ENCODE results near the gene INHBB.
"Not testable (repeated sequence)": the region's sequence is repeated elsewhere in the genome, so short reads cannot be mapped to it uniquely, and the experiment has no call there.

The INHBB gene

DNA sequence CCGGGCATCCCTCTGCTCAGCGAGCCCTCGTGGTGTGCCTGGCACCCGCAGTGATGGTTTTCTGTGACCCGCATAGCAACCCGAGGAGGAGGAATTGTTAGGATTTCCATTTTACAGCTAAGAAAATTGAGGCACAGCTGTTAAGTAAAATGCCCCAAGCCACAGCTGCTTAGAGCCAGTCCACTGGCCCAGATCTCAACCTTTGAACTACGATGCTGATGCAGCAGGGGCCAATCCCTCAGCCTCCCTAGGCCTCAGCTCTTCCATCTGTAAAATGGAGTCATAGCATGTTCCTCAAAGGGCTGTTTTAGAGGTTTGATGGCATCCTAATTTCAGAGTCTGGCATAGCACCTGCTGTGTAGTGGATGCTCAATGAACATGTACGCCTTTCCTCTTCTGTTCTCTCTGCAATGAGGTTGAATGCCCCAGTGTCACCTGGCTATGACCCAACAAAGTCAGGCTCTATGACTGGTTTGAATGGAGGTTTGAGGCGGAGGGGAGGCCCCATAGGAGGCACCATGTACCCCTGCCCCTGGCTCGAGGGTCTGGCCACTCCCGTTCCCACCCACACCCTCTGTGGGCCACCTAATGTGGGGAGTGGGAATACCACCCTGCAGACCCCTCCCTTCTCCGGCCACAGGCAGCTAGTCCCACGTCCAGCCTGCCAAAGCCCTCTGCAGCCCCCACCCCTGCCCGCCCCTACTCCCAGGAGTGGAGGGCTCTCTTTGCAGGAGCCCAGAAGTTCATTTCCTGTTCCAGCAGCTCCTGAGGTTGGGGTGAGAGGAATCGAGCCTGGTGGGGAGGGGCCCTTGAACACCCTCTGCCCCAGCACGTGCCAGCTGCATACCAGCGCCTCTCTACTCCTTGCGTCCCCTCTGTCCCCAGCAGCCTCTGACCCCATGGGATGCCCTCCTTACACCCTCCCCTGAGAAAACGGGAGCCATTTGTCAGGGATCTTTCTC, 31.0 kb downstream of the INHBB start:
- no peak for DNase-seq (ENCODE audit: low read depth in 2 of 3, low spot score in 2 of 3)

DNA sequence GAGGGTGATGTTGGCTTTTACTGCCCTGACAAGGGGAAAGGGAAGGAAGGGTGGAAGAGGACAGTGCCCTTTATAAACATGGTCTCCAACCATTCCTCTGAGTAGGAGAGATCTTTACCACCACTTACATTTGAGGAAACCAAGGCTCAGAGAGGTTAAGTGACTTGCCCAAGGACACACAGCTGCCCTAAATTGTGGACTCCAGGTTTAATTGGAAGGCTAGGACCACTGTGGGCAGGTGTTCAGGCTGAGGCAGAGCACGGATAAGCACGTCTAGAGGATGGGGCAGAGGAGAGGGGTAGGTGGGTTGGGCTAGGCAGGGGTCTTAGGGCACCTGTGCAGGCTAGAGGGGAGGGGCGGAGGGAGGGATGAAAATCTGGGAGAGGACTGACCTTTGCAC, 32.7 kb downstream of the INHBB start:
- no peak for DNase-seq (ENCODE audit: low read depth in 2 of 3, low spot score in 2 of 3)

GRCh38 chr2:120379916-120380893, 34.3 kb downstream of the INHBB start:
- no peak for DNase-seq (ENCODE audit: low read depth in 2 of 3, low spot score in 2 of 3)

GRCh38 chr2:120381192-120381591, 35.3 kb downstream of the INHBB start:
- DNase-seq (ENCODE audit: low read depth in 2 of 3, low spot score in 2 of 3) = no peak

- no peak for DNase-seq (ENCODE audit: low read depth in 2 of 3, low spot score in 2 of 3)
Measured at GRCh38 chr2:120381661-120382060, 35.7 kb downstream of the INHBB start.

DNA sequence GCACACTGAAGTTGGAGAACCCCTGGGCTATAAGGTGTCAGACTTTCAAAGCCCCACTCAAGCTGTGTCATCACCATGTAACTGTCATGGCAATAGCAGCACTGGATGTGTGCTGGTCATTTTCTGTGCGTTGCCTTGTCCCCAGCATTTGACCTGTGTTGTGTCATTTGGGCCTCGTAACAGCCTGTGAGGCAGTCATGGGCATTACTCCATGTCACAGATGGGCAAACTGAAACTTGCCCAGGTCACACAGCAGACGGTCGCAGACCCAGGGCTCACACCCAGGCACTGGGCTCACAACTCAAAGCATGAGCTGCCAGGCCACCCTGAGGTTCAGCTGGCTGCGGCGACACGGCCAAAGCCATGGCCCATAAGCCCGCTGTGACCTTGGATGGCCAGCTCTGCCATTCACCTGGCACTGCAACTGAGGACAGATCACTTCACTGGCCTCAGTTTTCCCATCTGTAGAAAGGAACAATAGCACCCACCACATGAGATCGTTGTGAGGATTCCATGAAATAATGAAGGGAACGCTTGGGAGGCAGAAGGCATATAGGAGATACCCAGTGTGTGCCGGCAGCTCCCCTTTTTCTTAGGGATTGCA, 36.7 kb downstream of the INHBB start:
- no peak for DNase-seq (ENCODE audit: low read depth in 2 of 3, low spot score in 2 of 3)

- DNase-seq (ENCODE audit: low read depth in 2 of 3, low spot score in 2 of 3) = no peak
Measured at GRCh38 chr2:120383191-120383590, 37.3 kb downstream of the INHBB start.

DNA sequence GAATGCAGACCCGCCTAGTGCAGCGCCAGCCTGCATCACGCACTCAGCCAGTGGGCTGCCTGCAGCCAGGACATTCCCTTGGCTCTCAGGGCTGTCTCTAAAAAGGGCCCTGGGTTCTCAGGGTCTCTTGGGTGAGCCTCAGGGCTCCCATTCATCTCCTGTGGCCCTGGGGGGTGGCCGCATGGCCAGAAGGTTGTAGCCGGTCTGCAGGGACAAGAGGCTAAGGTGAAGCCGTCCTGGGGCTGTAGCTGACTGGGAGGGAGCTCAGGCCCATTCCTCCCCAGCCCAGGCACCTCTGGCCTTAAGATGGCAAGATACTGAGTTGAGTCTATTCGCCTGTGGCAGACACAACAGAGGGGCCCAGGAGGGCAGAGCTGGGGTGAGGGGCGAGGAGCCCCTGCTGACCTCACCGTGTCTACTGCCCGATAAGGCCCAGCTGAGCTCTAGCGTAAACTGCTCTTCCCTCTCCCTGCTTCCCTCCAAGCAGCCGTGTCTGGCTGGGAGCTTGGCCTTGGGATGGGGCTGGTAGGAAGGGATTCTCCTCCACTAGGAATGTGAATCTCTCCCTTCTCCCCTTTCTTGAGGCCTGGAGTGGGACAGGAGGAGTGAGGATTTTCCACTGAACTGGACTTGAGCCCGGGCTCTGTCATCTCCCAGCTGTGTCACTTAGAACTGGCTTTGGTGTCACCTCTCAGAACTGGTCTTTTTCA, 37.9 kb downstream of the INHBB start:
- DNase-seq (ENCODE audit: low read depth in 2 of 3, low spot score in 2 of 3) = no peak

DNA sequence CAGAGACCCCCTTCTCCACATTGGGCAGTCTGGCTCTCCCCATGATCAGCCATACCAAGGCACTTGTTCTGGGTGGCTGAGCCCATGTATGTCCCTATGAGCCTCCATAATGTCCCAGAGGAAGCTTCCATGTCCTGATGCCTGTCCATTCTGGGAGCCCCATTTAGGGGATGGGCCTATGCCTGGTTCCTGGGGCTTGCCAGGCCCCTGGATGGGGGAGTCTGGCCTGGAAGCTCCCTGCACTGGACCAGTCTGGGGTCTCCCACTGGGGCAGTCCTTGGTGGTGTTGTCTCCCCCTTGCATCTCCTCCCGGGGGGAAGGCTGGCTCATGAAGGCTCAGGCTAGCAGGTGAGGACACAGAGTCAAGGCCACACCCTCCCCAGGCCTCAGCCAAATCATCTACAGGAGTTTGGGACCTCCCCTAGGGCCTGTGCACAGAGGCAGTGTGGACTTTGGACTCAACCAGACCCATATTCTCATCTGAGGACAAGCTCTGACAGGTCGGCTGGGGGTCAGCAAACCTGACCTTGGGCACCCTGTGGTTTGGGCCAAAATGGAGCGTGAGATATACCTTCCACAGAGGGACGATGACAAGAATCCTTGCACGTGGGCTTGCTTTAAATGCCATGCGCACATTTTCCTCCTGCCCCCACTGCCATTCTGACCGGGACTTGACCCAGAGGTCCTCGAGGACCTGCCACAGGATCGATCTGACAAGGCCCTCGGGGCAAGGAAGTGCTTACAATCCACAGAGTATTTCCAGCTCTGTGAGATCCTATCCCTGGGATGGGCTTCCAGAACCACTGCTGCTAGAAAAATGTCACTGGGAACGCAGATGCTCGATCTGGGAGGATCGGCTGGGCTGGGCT, 38.8 kb downstream of the INHBB start:
- DNase-seq (ENCODE audit: low read depth in 2 of 3, low spot score in 2 of 3) = no peak

GRCh38 chr2:120385355-120386127, 39.6 kb downstream of the INHBB start:
- no peak for DNase-seq (ENCODE audit: low read depth in 2 of 3, low spot score in 2 of 3)

- no peak for DNase-seq (ENCODE audit: low read depth in 2 of 3, low spot score in 2 of 3)
Measured at GRCh38 chr2:120388222-120389035, 42.5 kb downstream of the INHBB start.

- DNase-seq (ENCODE audit: low read depth in 2 of 3, low spot score in 2 of 3) = no peak
Measured at GRCh38 chr2:120389036-120389391, 43.1 kb downstream of the INHBB start.

DNA sequence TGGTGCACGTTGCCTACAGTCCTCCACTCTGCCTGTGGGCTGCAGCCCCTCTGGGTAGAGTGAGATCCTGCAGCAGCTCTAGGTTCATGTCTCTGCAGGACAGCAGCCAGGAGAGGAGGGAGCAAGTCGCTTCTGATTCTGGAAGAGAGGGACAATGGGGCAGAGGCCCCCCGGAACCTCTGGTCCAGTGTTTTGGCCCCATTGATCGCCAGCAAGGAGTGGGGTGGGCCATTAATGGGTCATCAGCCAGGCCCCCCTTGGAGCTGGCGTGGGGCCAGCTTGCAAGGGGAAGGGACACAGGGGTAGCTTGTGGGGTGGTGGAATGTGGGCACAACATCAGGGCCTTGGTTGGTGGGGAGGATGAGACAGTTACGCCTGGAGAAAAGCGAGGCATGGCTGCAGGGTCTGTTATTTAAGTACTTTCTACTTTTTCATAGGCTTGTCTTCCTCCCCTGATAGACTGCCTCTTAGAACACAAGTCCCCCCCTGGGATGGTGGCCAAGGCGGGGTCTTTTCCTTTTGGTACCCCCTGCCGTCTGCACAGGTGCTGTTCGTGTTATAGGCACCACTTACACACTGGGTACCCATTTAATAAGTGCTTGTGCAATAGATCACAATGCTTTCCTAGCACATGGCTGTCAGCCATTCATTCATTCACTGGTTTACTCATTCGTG, 44.6 kb downstream of the INHBB start:
- DNase-seq (ENCODE audit: low read depth in 2 of 3, low spot score in 2 of 3) = no peak

GRCh38 chr2:120391382-120391781, 45.4 kb downstream of the INHBB start:
- not testable (repeated sequence) for DNase-seq (ENCODE audit: low read depth in 2 of 3, low spot score in 2 of 3)

- no peak for DNase-seq (ENCODE audit: low read depth in 2 of 3, low spot score in 2 of 3)
Measured at GRCh38 chr2:120391911-120392665, 46.2 kb downstream of the INHBB start.

- DNase-seq (ENCODE audit: low read depth in 2 of 3, low spot score in 2 of 3) = no peak
Measured at GRCh38 chr2:120392923-120393322, 47.0 kb downstream of the INHBB start.

DNA sequence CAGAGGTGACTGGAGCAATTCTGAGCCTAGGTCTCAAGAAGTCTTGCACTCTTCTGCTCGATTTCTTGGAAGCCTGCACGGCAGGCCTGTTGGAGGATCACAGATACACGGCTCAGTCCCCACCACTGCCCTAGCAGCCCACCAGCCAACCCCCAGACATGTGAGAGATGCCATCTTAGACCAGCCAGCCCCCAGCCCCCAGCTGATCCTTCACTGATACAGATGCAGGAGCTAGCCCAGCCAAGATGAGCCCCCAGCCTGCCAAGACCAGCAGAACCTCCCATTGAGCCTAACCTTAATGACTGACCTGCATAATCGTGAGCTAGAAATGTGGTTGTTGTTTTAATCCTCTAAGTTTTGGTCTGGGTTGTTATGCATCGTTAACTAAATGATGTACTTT, 47.5 kb downstream of the INHBB start:
- no peak for DNase-seq (ENCODE audit: low read depth in 2 of 3, low spot score in 2 of 3)
